HL-60 (cell line): ENCODE data around the gene SLC16A7.

Experiments used
- POLR2AphosphoS5 ChIP-seq: IDR thresholded peaks from 2 replicates; pipeline ENCODE4 v1.6.1; 2012; ENCODE audit warnings: low read depth
- SPI1 ChIP-seq: IDR thresholded peaks from 2 replicates; pipeline ENCODE4 v1.6.1; 2012; ENCODE audit warnings: low read depth, mild to moderate bottlenecking, borderline replicate concordance
- TF ChIP-seq, protein P1 (sequence below): IDR thresholded peaks from one replicate; pipeline ENCODE4 v1.5.1; 2011; ENCODE audit warnings: low read length, control low read depth, inconsistent platforms; ENCODE audit not compliant: insufficient read depth
- TF ChIP-seq, protein P2 (sequence below): IDR thresholded peaks from 2 replicates; pipeline ENCODE4 v1.6.1; 2012; ENCODE audit warnings: low read depth; ENCODE audit not compliant: insufficient replicate concordance

DNA sequence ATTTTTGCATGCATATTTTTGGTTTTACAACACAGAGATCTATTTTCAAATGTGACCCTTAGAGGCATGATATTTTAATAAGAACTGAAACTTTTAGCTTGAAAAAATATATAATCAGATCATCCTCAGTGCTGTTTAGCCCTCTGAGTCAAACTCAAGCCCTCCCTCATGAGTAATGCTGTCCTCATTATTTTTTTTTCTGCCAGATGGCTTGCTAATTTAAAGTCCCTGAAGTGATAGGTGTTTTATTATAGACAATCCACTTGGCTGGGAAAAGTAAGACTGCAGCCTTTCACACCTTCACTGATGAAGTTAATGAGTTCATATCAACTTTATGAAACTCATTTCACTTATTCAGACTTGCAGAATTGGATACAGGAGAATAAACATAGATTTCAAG, 227.7 kb downstream of the SLC16A7 start:
- TF ChIP-seq, protein P1, sequence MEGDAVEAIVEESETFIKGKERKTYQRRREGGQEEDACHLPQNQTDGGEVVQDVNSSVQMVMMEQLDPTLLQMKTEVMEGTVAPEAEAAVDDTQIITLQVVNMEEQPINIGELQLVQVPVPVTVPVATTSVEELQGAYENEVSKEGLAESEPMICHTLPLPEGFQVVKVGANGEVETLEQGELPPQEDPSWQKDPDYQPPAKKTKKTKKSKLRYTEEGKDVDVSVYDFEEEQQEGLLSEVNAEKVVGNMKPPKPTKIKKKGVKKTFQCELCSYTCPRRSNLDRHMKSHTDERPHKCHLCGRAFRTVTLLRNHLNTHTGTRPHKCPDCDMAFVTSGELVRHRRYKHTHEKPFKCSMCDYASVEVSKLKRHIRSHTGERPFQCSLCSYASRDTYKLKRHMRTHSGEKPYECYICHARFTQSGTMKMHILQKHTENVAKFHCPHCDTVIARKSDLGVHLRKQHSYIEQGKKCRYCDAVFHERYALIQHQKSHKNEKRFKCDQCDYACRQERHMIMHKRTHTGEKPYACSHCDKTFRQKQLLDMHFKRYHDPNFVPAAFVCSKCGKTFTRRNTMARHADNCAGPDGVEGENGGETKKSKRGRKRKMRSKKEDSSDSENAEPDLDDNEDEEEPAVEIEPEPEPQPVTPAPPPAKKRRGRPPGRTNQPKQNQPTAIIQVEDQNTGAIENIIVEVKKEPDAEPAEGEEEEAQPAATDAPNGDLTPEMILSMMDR, result no peak
- TF ChIP-seq SPI1 (no peak), POLR2AphosphoS5 (no peak)
- TF ChIP-seq, protein P2, sequence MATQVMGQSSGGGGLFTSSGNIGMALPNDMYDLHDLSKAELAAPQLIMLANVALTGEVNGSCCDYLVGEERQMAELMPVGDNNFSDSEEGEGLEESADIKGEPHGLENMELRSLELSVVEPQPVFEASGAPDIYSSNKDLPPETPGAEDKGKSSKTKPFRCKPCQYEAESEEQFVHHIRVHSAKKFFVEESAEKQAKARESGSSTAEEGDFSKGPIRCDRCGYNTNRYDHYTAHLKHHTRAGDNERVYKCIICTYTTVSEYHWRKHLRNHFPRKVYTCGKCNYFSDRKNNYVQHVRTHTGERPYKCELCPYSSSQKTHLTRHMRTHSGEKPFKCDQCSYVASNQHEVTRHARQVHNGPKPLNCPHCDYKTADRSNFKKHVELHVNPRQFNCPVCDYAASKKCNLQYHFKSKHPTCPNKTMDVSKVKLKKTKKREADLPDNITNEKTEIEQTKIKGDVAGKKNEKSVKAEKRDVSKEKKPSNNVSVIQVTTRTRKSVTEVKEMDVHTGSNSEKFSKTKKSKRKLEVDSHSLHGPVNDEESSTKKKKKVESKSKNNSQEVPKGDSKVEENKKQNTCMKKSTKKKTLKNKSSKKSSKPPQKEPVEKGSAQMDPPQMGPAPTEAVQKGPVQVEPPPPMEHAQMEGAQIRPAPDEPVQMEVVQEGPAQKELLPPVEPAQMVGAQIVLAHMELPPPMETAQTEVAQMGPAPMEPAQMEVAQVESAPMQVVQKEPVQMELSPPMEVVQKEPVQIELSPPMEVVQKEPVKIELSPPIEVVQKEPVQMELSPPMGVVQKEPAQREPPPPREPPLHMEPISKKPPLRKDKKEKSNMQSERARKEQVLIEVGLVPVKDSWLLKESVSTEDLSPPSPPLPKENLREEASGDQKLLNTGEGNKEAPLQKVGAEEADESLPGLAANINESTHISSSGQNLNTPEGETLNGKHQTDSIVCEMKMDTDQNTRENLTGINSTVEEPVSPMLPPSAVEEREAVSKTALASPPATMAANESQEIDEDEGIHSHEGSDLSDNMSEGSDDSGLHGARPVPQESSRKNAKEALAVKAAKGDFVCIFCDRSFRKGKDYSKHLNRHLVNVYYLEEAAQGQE, result no peak
